Brain microvascular endothelial cell (primary cell): ENCODE data around the gene GOLPH3.

Source experiments
- DNase-seq: peaks from one replicate; pipeline ENCODE4 v3.0.0-alpha.2; 2020
- H3K27ac ChIP-seq: fragments of 250-450 bp; sonication (Bioruptor Pico); 2 replicates; pipeline ENCODE4 v1.5.1; 2020; ENCODE audit warnings: mild to moderate bottlenecking, moderate library complexity
- H3K27me3 ChIP-seq: fragments of 250-450 bp; sonication (Bioruptor Pico); replicated peaks from 2 replicates; pipeline ENCODE4 v1.5.1; 2020; ENCODE audit warnings: mild to moderate bottlenecking
- H3K36me3 ChIP-seq: fragments of 250-450 bp; sonication (Bioruptor Pico); replicated peaks from 2 replicates; pipeline ENCODE4 v1.5.1; 2020; ENCODE audit warnings: mild to moderate bottlenecking
- H3K4me3 ChIP-seq: 2 replicates; pipeline ENCODE4 v1.5.1; 2011; ENCODE audit warnings: low read depth, mild to moderate bottlenecking, control low read depth, low read length, moderate library complexity
- CTCF ChIP-seq: IDR thresholded peaks from 2 replicates; pipeline ENCODE4 v1.5.1; 2011; ENCODE audit warnings: low read depth, mild to moderate bottlenecking, moderate library complexity, low read length, control low read depth, inconsistent platforms; ENCODE audit errors: missing control alignments
- in situ Hi-C: cut with HindIII; loops from 2 replicates; pipeline ENCODE4 v1.10.0; 2017; ENCODE audit warnings: low sequenced_read_pairs, low pct_ligation_motif_present

GOLPH3 gene

GRCh38 chr5:32165597-32165996, 8.5 kb downstream of the GOLPH3 start:
- DNase-seq, result no peak
- Histone ChIP-seq H3K4me3 (no peak overlapping the region), H3K27me3 (no peaks in the 10 kb centered on the region), H3K27ac (no peak overlapping the region), H3K36me3 (peaks cover 22% of the 10 kb centered on the region)
- TF ChIP-seq CTCF, result no peak
- in situ Hi-C loops, result no loop called here

- Histone ChIP-seq H3K27ac (no peak overlapping the region), H3K4me3 (no peak overlapping the region), H3K36me3 (peaks cover 13% of the 10 kb centered on the region), H3K27me3 (no peaks in the 10 kb centered on the region)
- no peak for DNase-seq
- no peak for TF ChIP-seq CTCF
- in situ Hi-C loops, result no loop called here
Measured at GRCh38 chr5:32163785-32164184, 10.3 kb downstream of the GOLPH3 start.

- no peak overlapping the region for H3K4me3 ChIP-seq
Measured at GRCh38 chr5:32163053-32163452, 11.1 kb downstream of the GOLPH3 start.

GRCh38 chr5:32160228-32160627, 13.9 kb downstream of the GOLPH3 start:
- no peak for DNase-seq
- TF ChIP-seq CTCF, result no peak
- Histone ChIP-seq H3K4me3 (no peak overlapping the region), H3K27me3 (no peaks in the 10 kb centered on the region), H3K27ac (no peak overlapping the region), H3K36me3 (peaks cover 3% of the 10 kb centered on the region)
- in situ Hi-C loops, result no loop called here

More at GRCh38 chr5:32163053-32163452, 11.1 kb downstream of the GOLPH3 start:
- Histone ChIP-seq H3K36me3 (peaks cover 11% of the 10 kb centered on the region), H3K27me3 (no peaks in the 10 kb centered on the region), H3K27ac (no peak overlapping the region)
- in situ Hi-C loops, result no loop called here
- TF ChIP-seq CTCF, result no peak
- no peak for DNase-seq

- no peaks in the 10 kb centered on the region for H3K27me3 ChIP-seq
- no peak for DNase-seq
- H3K4me3 ChIP-seq, result no peak overlapping the region
- peaks cover 3% of the 10 kb centered on the region for H3K36me3 ChIP-seq
- in situ Hi-C loops, result no loop called here
- H3K27ac ChIP-seq, result no peak overlapping the region
- no peak for TF ChIP-seq CTCF
Measured at GRCh38 chr5:32159328-32160072, 14.6 kb downstream of the GOLPH3 start.

- Histone ChIP-seq H3K36me3 (peaks cover 3% of the 10 kb centered on the region), H3K27me3 (no peaks in the 10 kb centered on the region), H3K27ac (no peak overlapping the region), H3K4me3 (no peak overlapping the region)
- in situ Hi-C loops, result no loop called here
- no peak for TF ChIP-seq CTCF
- DNase-seq, result no peak
Measured at GRCh38 chr5:32158679-32158975, 15.5 kb downstream of the GOLPH3 start.
